OCI-LY1 (cell line): ENCODE measurements around the gene RHPN2.

ENCODE experiments used
- H2AFZ ChIP-seq: fragments of 200-600 bp; sonication (generic), shearing (Covaris generic); 2 replicates; pipeline ENCODE4 v1.6.0; 2014; ENCODE audit warnings: antibody characterized with exemption, mild to moderate bottlenecking, low read length
- H3F3A ChIP-seq: fragments of 200-600 bp; sonication (generic), shearing (Covaris generic); 2 replicates; pipeline ENCODE4 v1.6.0; 2014; ENCODE audit warnings: mild to moderate bottlenecking, antibody characterized with exemption, low read length, moderate library complexity; ENCODE audit not compliant: insufficient read depth
- H3K27ac ChIP-seq: fragments of 200-600 bp; sonication (generic); 2 replicates; pipeline ENCODE4 v1.5.1; 2014; ENCODE audit warnings: low read length, mixed run types, mild to moderate bottlenecking, low read depth; ENCODE audit not compliant: poor library complexity, severe bottlenecking
- H3K27me3 ChIP-seq: fragments of 200-600 bp; sonication (generic); 2 replicates; pipeline ENCODE4 v1.6.0; 2014; ENCODE audit warnings: antibody characterized with exemption, mild to moderate bottlenecking, low read length, moderate library complexity; ENCODE audit not compliant: insufficient read depth
- H3K36me3 ChIP-seq: fragments of 200-600 bp; sonication (generic); 2 replicates; pipeline ENCODE4 v1.6.1; 2014; ENCODE audit warnings: mild to moderate bottlenecking, antibody characterized with exemption, low read length, moderate library complexity, mixed read lengths; ENCODE audit not compliant: insufficient read depth
- H3K4me1 ChIP-seq: fragments of 200-600 bp; sonication (generic); 2 replicates; pipeline ENCODE4 v1.5.1; 2014; ENCODE audit warnings: mild to moderate bottlenecking, low read length, moderate library complexity; ENCODE audit not compliant: insufficient read depth, severe bottlenecking
- H3K4me2 ChIP-seq: fragments of 200-600 bp; sonication (generic), shearing (Covaris generic); 2 replicates; pipeline ENCODE4 v1.6.1; 2014; ENCODE audit warnings: low read length
- H3K4me3 ChIP-seq: fragments of 200-600 bp; sonication (generic); 2 replicates; pipeline ENCODE4 v1.5.1; 2014; ENCODE audit warnings: low read length, low read depth, mild to moderate bottlenecking, mixed read lengths; ENCODE audit not compliant: poor library complexity, severe bottlenecking
- H3K79me2 ChIP-seq: fragments of 200-600 bp; shearing (Covaris generic); 2 replicates; pipeline ENCODE4 v1.6.1; 2016; ENCODE audit warnings: mixed run types, low read length, mixed read lengths; ENCODE audit not compliant: insufficient read depth
- H3K9ac ChIP-seq: fragments of 200-600 bp; sonication (generic), shearing (Covaris generic); 2 replicates; pipeline ENCODE4 v1.6.1; 2014; ENCODE audit warnings: mild to moderate bottlenecking, low read length, mixed read lengths
- H3K9me2 ChIP-seq: fragments of 200-600 bp; sonication (generic), shearing (Covaris generic); 2 replicates; pipeline ENCODE4 v1.6.1; 2014; ENCODE audit warnings: low read depth, mild to moderate bottlenecking, low read length, mixed read lengths
- H3K9me3 ChIP-seq: fragments of 200-600 bp; shearing (Covaris generic); 2 replicates; pipeline ENCODE4 v1.6.1; 2014; ENCODE audit warnings: low read length, mixed read lengths
- H4K20me1 ChIP-seq: fragments of 200-600 bp; sonication (generic), shearing (Covaris generic); 2 replicates; pipeline ENCODE4 v1.6.0; 2016; ENCODE audit warnings: mild to moderate bottlenecking, low read length; ENCODE audit not compliant: insufficient read depth
- CTCF ChIP-seq: fragments of 200-600 bp; sonication (generic), shearing (Covaris generic); IDR thresholded peaks from 2 replicates; pipeline ENCODE4 v1.5.1; 2017; ENCODE audit warnings: mild to moderate bottlenecking, antibody characterized with exemption, low read length, moderate library complexity, mixed read lengths
- EZH2 ChIP-seq: fragments of 200-600 bp; sonication (generic), shearing (Covaris generic); IDR thresholded peaks from 2 replicates; pipeline ENCODE4 v1.8.0; 2017; ENCODE audit warnings: borderline replicate concordance, mixed run types, mild to moderate bottlenecking, antibody characterized with exemption, low read length, moderate library complexity, mixed read lengths

RHPN2 gene

GRCh38 chr19:33080761-33081681 lies 16.3 kb upstream of the RHPN2 start, which contains the start of gene GPATCH1:
Gene GPATCH1, plus strand, starts transcription at chr19:33081181. Its CDS starts 13 bp downstream, at chr19:33081194.
- Histone ChIP-seq H3K27ac (peak within 1 kb of the TSS; percentile 11), H3K9me3 (no peaks in the 10 kb centered on the region), H3K36me3 (no peaks in the 10 kb centered on the region), H3K4me1 (peaks cover 11% of the 10 kb centered on the region), H2AFZ (peak within 1 kb of the TSS; percentile 51), H3F3A (no peaks in the 10 kb centered on the region), H3K9me2 (no peaks in the 10 kb centered on the region), H3K79me2 (peaks cover 13% of the 10 kb centered on the region; the same call in 1 of the 2 replicates), H3K27me3 (no peaks in the 10 kb centered on the region), H3K4me3 (peak within 1 kb of the TSS; percentile 93), H4K20me1 (no peaks in the 10 kb centered on the region), H3K4me2 (peak within 1 kb of the TSS; percentile 89), H3K9ac (peak within 1 kb of the TSS; percentile 91)
- no peak for TF ChIP-seq CTCF
- TF ChIP-seq EZH2 = no peak

GRCh38 chr19:33075519-33075918 lies 10.8 kb upstream of the RHPN2 start:
- no peaks in the 10 kb centered on the region for H3K9me2 ChIP-seq
- H3F3A ChIP-seq = no peaks in the 10 kb centered on the region
- H3K27ac ChIP-seq = no peak overlapping the region
- H3K36me3 ChIP-seq = no peaks in the 10 kb centered on the region
- no peak overlapping the region for H3K4me3 ChIP-seq
- no peak overlapping the region for H3K4me2 ChIP-seq
- H3K9ac ChIP-seq = no peak overlapping the region
- TF ChIP-seq EZH2 (no peak), CTCF (no peak)
- no peaks in the 10 kb centered on the region for H3K27me3 ChIP-seq
- H3K9me3 ChIP-seq = no peaks in the 10 kb centered on the region
- H3K79me2 ChIP-seq = no peaks in the 10 kb centered on the region
- no peaks in the 10 kb centered on the region for H4K20me1 ChIP-seq
- no peak overlapping the region for H2AFZ ChIP-seq
- no peaks in the 10 kb centered on the region for H3K4me1 ChIP-seq

DNA sequence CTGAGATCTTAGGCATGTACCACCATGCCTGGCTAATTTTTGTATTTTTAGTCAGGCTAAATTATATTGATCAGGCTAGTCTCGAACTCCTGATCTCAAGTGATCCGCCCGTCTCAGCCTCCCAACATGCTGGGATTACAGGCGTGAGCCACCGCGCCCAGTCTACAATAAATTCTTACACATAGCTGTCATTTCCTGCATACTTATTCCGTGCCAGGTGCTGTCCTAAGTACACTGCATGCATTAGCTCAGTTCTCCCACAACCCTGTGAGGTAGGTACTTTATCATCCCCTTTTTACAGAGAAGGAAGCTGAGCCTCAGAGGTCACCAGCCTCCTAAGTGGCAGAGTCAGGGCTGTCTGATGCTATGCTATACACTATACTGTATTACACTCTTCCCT lies 7.2 kb upstream of the RHPN2 start:
- Histone ChIP-seq H3K79me2 (no peaks in the 10 kb centered on the region), H3K27me3 (no peaks in the 10 kb centered on the region), H3K4me1 (no peaks in the 10 kb centered on the region), H3K4me2 (no peak overlapping the region), H3K36me3 (no peaks in the 10 kb centered on the region), H3F3A (no peaks in the 10 kb centered on the region), H3K4me3 (no peak overlapping the region), H3K9me3 (no peaks in the 10 kb centered on the region), H4K20me1 (no peaks in the 10 kb centered on the region), H2AFZ (no peak overlapping the region), H3K9ac (no peak overlapping the region), H3K27ac (no peak overlapping the region), H3K9me2 (no peaks in the 10 kb centered on the region)
- no peak for TF ChIP-seq CTCF
- no peak for TF ChIP-seq EZH2
